SK-N-SH treated with all-trans-retinoic acid at 6 μM for 48 hours (cell line): ENCODE data around the gene ZKSCAN8.

ENCODE experiments used
- ATAC-seq: fragments of 200-7000 bp; cut with Tn5 transposase; 3 replicates; pipeline ENCODE4 v1.9.1; 2020; ENCODE audit warnings: mild to moderate bottlenecking, moderate library complexity
- ARNTL ChIP-seq: fragments of 450-650 bp; formaldehyde crosslinking; IDR thresholded peaks from 2 replicates; pipeline ENCODE4 v1.5.0; 2020; ENCODE audit warnings: low read depth, mild to moderate bottlenecking, moderate library complexity, borderline replicate concordance
- BACH2 ChIP-seq: fragments of 250-450 bp; sonication (Bioruptor Pico); IDR thresholded peaks from 2 replicates; pipeline ENCODE4 v1.9.0; 2021; ENCODE audit warnings: mild to moderate bottlenecking, borderline replicate concordance
- CREB5 ChIP-seq: fragments of 250-450 bp; sonication (Bioruptor Pico); IDR thresholded peaks from 2 replicates; pipeline ENCODE4 v1.5.1; 2020; ENCODE audit warnings: low read depth, mild to moderate bottlenecking, moderate library complexity
- CSDC2 ChIP-seq: fragments of 250-450 bp; sonication (Bioruptor Pico); IDR thresholded peaks from 2 replicates; pipeline ENCODE4 v1.5.0; 2020; ENCODE audit warnings: mild to moderate bottlenecking, moderate library complexity
- ESRRG ChIP-seq: fragments of 250-450 bp; sonication (Bioruptor Pico); IDR thresholded peaks from 2 replicates; pipeline ENCODE4 v1.6.1; 2021; ENCODE audit warnings: mild to moderate bottlenecking
- GLIS3 ChIP-seq: fragments of 250-450 bp; sonication (Bioruptor Pico); IDR thresholded peaks from 2 replicates; pipeline ENCODE4 v1.5.0; 2020; ENCODE audit warnings: mild to moderate bottlenecking, moderate library complexity
- ISL1 ChIP-seq: fragments of 250-450 bp; sonication (Bioruptor Pico); IDR thresholded peaks from 2 replicates; pipeline ENCODE4 v2.1.2; 2022; ENCODE audit warnings: mild to moderate bottlenecking, moderate library complexity
- PATZ1 ChIP-seq: fragments of 250-450 bp; sonication (Bioruptor Pico); IDR thresholded peaks from 2 replicates; pipeline ENCODE4 v1.8.0; 2020; ENCODE audit warnings: mild to moderate bottlenecking, moderate library complexity, borderline replicate concordance
- POU6F1 ChIP-seq: fragments of 250-450 bp; sonication (Bioruptor Pico); IDR thresholded peaks from 2 replicates; pipeline ENCODE4 v1.8.0; 2021; ENCODE audit warnings: low read depth, mild to moderate bottlenecking, moderate library complexity, borderline replicate concordance
- PPARA ChIP-seq: fragments of 250-450 bp; sonication (Bioruptor Pico); IDR thresholded peaks from 2 replicates; pipeline ENCODE4 v1.5.0; 2020; ENCODE audit warnings: mild to moderate bottlenecking, borderline replicate concordance
- RARB ChIP-seq: fragments of 250-450 bp; sonication (Bioruptor Pico); IDR thresholded peaks from 2 replicates; pipeline ENCODE4 v1.8.0; 2021; ENCODE audit warnings: mild to moderate bottlenecking, moderate library complexity
- SNAI2 ChIP-seq: fragments of 250-450 bp; sonication (Bioruptor Pico); IDR thresholded peaks from 2 replicates; pipeline ENCODE4 v1.5.0; 2020; ENCODE audit warnings: mild to moderate bottlenecking, moderate library complexity
- TCF4 ChIP-seq: fragments of 250-450 bp; sonication (Bioruptor Pico); IDR thresholded peaks from 2 replicates; pipeline ENCODE4 v1.8.0; 2021; ENCODE audit warnings: mild to moderate bottlenecking, moderate library complexity, borderline replicate concordance
- TOX ChIP-seq: fragments of 250-450 bp; sonication (Bioruptor Pico); IDR thresholded peaks from 2 replicates; pipeline ENCODE4 v1.8.0; 2021; ENCODE audit warnings: mild to moderate bottlenecking, moderate library complexity, borderline replicate concordance
- ZC3H10 ChIP-seq: fragments of 250-450 bp; sonication (Bioruptor Pico); IDR thresholded peaks from 2 replicates; pipeline ENCODE4 v1.5.1; 2021; ENCODE audit warnings: mild to moderate bottlenecking, moderate library complexity
- ZFP3 ChIP-seq: fragments of 250-450 bp; sonication (Bioruptor Pico); IDR thresholded peaks from 2 replicates; pipeline ENCODE4 v1.5.0; 2020; ENCODE audit warnings: mild to moderate bottlenecking, moderate library complexity
- ZFP30 ChIP-seq: fragments of 450-650 bp; formaldehyde crosslinking; IDR thresholded peaks from 2 replicates; pipeline ENCODE4 v1.5.0; 2022; ENCODE audit warnings: mild to moderate bottlenecking, moderate library complexity
- ZNF565 ChIP-seq: fragments of 450-650 bp; formaldehyde crosslinking; conservative IDR thresholded peaks from 2 replicates; pipeline ENCODE4 v1.5.0; 2020; ENCODE audit warnings: low read depth, mild to moderate bottlenecking, moderate library complexity
- ZNF70 ChIP-seq: fragments of 450-650 bp; formaldehyde crosslinking; IDR thresholded peaks from 2 replicates; pipeline ENCODE4 v1.5.0; 2020; ENCODE audit warnings: mild to moderate bottlenecking, moderate library complexity
- ZNF8 ChIP-seq: fragments of 450-650 bp; formaldehyde crosslinking; IDR thresholded peaks from 2 replicates; pipeline ENCODE4 v1.5.0; 2020; ENCODE audit warnings: mild to moderate bottlenecking, moderate library complexity
- TF ChIP-seq, protein P1 (sequence below): fragments of 250-450 bp; sonication (Bioruptor Pico); IDR thresholded peaks from 2 replicates; pipeline ENCODE4 v1.5.1; 2021; ENCODE audit warnings: mild to moderate bottlenecking, moderate library complexity
- TF ChIP-seq, protein P2 (sequence below): fragments of 250-450 bp; sonication (Bioruptor Pico); IDR thresholded peaks from 2 replicates; pipeline ENCODE4 v1.5.0; 2020; ENCODE audit warnings: mild to moderate bottlenecking, moderate library complexity

Gene ZKSCAN8

DNA sequence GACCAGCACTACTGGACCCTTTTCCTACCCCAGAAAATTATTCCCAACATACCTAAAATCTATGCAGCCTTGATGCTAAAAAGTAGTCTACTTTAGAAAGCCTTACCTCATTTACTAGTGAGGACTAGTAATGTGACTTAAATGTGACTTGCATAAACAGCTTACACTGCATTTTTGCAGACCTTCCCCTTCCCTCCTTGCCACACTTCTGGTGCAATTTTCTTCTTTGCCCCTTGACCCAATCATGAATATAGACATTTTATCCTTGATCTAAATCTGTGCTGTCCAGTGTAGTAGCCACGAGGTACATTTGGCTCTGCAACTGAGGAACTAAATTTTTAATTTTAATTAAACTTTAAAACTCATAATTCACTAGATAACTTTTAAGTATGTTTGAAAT, 7.0 kb upstream of the ZKSCAN8 start:
- no peak for TF ChIP-seq ZFP30 (CRISPR knock-in tag)
- no peak for TF ChIP-seq ZFP3 (CRISPR knock-in tag)
- no peak for TF ChIP-seq TCF4
- no peak for TF ChIP-seq ESRRG (CRISPR knock-in tag)
- no peak for TF ChIP-seq ZNF565 (CRISPR knock-in tag)
- TF ChIP-seq TOX (CRISPR knock-in tag) = no peak
- TF ChIP-seq ZC3H10 = no peak
- TF ChIP-seq CREB5 = no peak
- TF ChIP-seq, protein P1, sequence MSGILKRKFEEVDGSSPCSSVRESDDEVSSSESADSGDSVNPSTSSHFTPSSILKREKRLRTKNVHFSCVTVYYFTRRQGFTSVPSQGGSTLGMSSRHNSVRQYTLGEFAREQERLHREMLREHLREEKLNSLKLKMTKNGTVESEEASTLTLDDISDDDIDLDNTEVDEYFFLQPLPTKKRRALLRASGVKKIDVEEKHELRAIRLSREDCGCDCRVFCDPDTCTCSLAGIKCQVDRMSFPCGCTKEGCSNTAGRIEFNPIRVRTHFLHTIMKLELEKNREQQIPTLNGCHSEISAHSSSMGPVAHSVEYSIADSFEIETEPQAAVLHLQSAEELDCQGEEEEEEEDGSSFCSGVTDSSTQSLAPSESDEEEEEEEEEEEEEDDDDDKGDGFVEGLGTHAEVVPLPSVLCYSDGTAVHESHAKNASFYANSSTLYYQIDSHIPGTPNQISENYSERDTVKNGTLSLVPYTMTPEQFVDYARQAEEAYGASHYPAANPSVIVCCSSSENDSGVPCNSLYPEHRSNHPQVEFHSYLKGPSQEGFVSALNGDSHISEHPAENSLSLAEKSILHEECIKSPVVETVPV (CRISPR knock-in tag) = no peak
- no peak for TF ChIP-seq PPARA
- TF ChIP-seq GLIS3 = no peak
- no peak for TF ChIP-seq CSDC2 (CRISPR knock-in tag)
- TF ChIP-seq RARB (CRISPR knock-in tag) = no peak
- TF ChIP-seq ISL1 (CRISPR knock-in tag) = no peak
- TF ChIP-seq, protein P2, sequence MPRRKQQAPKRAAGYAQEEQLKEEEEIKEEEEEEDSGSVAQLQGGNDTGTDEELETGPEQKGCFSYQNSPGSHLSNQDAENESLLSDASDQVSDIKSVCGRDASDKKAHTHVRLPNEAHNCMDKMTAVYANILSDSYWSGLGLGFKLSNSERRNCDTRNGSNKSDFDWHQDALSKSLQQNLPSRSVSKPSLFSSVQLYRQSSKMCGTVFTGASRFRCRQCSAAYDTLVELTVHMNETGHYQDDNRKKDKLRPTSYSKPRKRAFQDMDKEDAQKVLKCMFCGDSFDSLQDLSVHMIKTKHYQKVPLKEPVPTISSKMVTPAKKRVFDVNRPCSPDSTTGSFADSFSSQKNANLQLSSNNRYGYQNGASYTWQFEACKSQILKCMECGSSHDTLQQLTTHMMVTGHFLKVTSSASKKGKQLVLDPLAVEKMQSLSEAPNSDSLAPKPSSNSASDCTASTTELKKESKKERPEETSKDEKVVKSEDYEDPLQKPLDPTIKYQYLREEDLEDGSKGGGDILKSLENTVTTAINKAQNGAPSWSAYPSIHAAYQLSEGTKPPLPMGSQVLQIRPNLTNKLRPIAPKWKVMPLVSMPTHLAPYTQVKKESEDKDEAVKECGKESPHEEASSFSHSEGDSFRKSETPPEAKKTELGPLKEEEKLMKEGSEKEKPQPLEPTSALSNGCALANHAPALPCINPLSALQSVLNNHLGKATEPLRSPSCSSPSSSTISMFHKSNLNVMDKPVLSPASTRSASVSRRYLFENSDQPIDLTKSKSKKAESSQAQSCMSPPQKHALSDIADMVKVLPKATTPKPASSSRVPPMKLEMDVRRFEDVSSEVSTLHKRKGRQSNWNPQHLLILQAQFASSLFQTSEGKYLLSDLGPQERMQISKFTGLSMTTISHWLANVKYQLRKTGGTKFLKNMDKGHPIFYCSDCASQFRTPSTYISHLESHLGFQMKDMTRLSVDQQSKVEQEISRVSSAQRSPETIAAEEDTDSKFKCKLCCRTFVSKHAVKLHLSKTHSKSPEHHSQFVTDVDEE (CRISPR knock-in tag) = no peak
- no peak for TF ChIP-seq ZNF70 (CRISPR knock-in tag)
- TF ChIP-seq POU6F1 (CRISPR knock-in tag) = no peak

GRCh38 chr6:28135393-28135792, 6.3 kb upstream of the ZKSCAN8 start:
- TF ChIP-seq BACH2 = no peak

More for the DNA sequence above, 7.0 kb upstream of the ZKSCAN8 start:
- no peak for ATAC-seq

DNA sequence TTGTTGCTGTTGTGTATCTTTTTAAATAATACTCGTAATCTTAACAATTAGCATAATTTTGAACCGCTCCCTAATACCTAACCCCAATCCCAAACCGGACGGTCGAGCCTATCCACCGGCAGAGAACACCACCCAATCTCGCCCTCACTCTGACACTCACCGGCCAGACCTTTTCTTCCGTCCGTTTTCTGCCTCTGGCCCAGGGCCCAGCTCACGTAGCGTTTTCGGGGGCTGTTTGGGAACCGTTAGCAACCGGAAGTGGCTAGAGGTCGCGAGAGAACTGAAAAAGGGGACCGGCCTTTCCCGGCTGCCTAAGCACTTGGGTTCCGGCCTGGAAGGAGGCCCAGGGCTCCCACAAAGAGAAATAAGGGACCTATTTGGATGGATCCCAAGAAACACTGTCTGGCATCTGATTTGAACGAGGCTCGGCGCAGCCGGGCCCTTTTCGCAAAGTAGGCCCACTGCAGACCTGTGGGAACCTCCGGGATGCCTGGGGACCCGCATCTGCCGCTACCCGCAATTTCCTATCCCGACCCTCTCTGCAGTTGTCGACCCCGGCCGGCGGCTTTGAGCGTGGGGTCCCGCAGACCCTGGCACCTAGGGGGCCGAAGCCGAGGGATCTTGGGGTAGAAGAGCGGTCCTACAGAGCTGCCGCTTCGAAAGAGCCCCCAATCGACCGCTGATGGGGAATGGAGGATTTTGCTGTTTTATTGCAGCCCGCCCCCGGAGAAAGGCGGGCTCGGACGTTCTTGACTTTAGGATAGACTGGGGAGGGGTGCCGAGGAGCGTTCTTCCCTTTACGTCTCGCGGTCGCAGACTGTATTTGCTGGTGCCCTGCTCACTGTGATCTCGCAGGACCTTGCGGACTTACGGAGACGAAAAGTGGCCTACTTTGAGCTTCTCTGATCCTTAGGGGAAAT, 4.8 kb upstream of the ZKSCAN8 start:
- ATAC-seq = peak; percentile 80
- TF ChIP-seq ZFP3 (CRISPR knock-in tag) (peak; percentile 57; the same call in 1 of the 2 replicates), PPARA (no peak), ZC3H10 (no peak), BACH2 (no peak), SNAI2 (CRISPR knock-in tag) (no peak), ZNF8 (CRISPR knock-in tag) (peak; percentile 22; the same call in 1 of the 2 replicates), TCF4 (peak; percentile 30; the same call in 1 of the 2 replicates), RARB (CRISPR knock-in tag) (no peak), ESRRG (CRISPR knock-in tag) (no peak), TOX (CRISPR knock-in tag) (no peak), PATZ1 (CRISPR knock-in tag) (peak; percentile 11; the same call in 1 of the 2 replicates), ARNTL (CRISPR knock-in tag) (no peak), ZFP30 (CRISPR knock-in tag) (no peak), ISL1 (CRISPR knock-in tag) (no peak)
- TF ChIP-seq, protein P1 (CRISPR knock-in tag) = no peak
- TF ChIP-seq, protein P2 (CRISPR knock-in tag) = no peak

More at GRCh38 chr6:28135393-28135792, 6.3 kb upstream of the ZKSCAN8 start:
- ATAC-seq = no peak
